ENCODE measurements around the gene CDON.
"Not testable (repeated sequence)": the region's sequence is repeated elsewhere in the genome, so short reads cannot be mapped to it uniquely, and the experiment has no call there.

CDON gene

DNA sequence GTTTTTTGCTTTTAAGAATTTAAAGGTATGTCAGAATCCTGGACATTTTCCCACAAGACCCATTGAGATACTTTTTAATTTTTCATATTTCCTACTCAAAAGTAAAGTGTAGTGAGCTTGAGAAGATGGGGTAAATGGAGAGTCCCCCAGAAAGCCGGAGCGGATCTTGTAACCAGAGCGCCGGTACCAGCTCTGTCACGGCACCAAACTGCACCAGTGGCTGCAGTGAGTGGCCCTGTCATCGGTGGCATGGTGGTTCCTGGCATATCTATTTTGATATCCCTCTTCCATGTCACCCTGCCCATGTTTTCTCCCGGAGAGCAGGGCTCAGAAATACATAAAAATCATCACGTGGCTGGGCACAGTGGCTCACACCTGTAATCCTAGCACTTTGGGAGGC, 139.0 kb downstream of the CDON start:
- no peak overlapping the region for H3K27ac ChIP-seq (ENCODE audit: low read length)
- H3K36me3 ChIP-seq (ENCODE audit: control insufficient read depth, low read depth, low read length), result no peaks in the 10 kb centered on the region
- no peaks in the 10 kb centered on the region for H3K9me3 ChIP-seq (ENCODE audit: control insufficient read depth, low read depth, low read length)
- no peaks in the 10 kb centered on the region for H3K27me3 ChIP-seq (ENCODE audit: control insufficient read depth, insufficient read depth, low read length)
- H3K4me3 ChIP-seq (ENCODE audit: low read length), result no peak overlapping the region
- no peaks in the 10 kb centered on the region for H3K4me1 ChIP-seq (ENCODE audit: control insufficient read depth, low read depth, low read length)
- no peak overlapping the region for H3K9ac ChIP-seq (ENCODE audit: low read length)

DNA sequence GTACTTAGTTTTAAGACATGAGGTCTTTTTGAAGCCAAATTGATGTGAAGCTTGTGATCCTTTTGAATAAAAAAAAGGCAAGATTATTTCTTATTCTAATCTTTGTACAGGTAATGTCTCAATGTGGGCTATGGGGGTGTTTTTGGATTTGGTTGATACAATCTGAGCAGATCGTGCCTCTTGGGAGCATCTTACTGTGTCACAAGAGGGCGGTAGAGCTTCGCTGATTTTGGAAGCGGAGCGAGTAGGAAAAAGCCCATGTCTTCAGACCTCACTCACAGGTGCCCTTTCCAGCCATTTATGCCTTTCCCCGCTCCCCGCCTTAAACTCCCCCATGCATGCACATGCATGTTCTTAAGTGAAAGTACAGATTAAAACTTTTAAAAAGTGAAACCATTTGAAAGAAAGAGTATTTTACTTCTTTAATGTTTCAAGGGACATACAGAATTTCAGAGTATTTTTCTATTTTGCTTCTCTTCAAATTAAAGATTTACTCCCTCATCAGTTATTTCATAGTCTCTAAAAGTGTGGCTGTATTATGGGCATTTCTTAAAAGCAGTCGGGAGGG, 139.6 kb downstream of the CDON start:
- no peaks in the 10 kb centered on the region for H3K36me3 ChIP-seq (ENCODE audit: control insufficient read depth, low read depth, low read length)
- H3K27ac ChIP-seq (ENCODE audit: low read length), result no peak overlapping the region
- no peak overlapping the region for H3K4me3 ChIP-seq (ENCODE audit: low read length)
- no peaks in the 10 kb centered on the region for H3K4me1 ChIP-seq (ENCODE audit: control insufficient read depth, low read depth, low read length)
- no peak overlapping the region for H3K9ac ChIP-seq (ENCODE audit: low read length)
- no peaks in the 10 kb centered on the region for H3K27me3 ChIP-seq (ENCODE audit: control insufficient read depth, insufficient read depth, low read length)
- H3K9me3 ChIP-seq (ENCODE audit: control insufficient read depth, low read depth, low read length), result no peaks in the 10 kb centered on the region

DNA sequence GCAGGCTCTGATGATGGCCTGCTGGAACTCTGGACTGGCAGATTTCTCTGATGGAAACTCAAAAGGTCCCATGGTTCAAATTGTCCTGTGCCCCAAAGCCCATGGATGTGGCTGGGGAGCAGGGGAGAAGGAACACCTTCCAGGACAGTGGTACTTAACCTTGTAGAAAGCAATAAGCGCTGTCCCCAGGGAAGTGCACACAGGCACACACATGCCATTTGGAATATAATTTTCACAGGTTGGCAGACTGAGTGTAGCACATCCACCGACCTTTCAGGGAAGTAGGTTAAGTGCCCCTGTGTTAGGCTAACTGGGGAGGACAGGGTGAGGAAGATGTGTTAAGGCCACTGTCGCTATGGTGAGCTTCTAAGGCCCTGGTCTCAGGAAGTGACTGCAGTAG, 140.5 kb downstream of the CDON start:
- Histone ChIP-seq H3K4me3 (ENCODE audit: low read length) (no peak overlapping the region), H3K9ac (ENCODE audit: low read length) (no peak overlapping the region), H3K27ac (ENCODE audit: low read length) (no peak overlapping the region), H3K4me1 (ENCODE audit: control insufficient read depth, low read depth, low read length) (no peaks in the 10 kb centered on the region), H3K36me3 (ENCODE audit: control insufficient read depth, low read depth, low read length) (no peaks in the 10 kb centered on the region), H3K27me3 (ENCODE audit: control insufficient read depth, insufficient read depth, low read length) (no peaks in the 10 kb centered on the region), H3K9me3 (ENCODE audit: control insufficient read depth, low read depth, low read length) (no peaks in the 10 kb centered on the region)

DNA sequence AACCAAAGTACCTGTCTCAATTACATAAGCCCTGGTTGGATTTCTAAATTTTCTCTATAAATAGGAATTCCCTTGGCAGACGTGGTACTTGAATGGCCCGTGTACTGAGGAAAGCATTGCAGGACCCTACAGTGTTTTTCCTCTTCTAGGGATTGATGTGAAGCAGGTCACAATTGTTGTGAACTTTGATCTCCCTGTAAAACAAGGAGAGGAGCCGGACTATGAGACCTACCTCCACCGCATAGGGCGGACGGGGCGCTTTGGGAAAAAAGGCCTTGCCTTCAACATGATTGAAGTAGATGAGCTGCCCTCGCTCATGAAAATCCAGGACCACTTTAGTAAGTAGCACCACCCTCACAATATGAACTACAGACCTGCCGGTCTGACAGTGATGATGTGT, 141.6 kb downstream of the CDON start:
- H3K36me3 ChIP-seq (ENCODE audit: control insufficient read depth, low read depth, low read length), result no peaks in the 10 kb centered on the region
- no peaks in the 10 kb centered on the region for H3K4me1 ChIP-seq (ENCODE audit: control insufficient read depth, low read depth, low read length)
- no peaks in the 10 kb centered on the region for H3K27me3 ChIP-seq (ENCODE audit: control insufficient read depth, insufficient read depth, low read length)
- H3K27ac ChIP-seq (ENCODE audit: low read length), result no peak overlapping the region
- H3K9ac ChIP-seq (ENCODE audit: low read length), result no peak overlapping the region
- no peak overlapping the region for H3K4me3 ChIP-seq (ENCODE audit: low read length)
- H3K9me3 ChIP-seq (ENCODE audit: control insufficient read depth, low read depth, low read length), result no peaks in the 10 kb centered on the region

DNA sequence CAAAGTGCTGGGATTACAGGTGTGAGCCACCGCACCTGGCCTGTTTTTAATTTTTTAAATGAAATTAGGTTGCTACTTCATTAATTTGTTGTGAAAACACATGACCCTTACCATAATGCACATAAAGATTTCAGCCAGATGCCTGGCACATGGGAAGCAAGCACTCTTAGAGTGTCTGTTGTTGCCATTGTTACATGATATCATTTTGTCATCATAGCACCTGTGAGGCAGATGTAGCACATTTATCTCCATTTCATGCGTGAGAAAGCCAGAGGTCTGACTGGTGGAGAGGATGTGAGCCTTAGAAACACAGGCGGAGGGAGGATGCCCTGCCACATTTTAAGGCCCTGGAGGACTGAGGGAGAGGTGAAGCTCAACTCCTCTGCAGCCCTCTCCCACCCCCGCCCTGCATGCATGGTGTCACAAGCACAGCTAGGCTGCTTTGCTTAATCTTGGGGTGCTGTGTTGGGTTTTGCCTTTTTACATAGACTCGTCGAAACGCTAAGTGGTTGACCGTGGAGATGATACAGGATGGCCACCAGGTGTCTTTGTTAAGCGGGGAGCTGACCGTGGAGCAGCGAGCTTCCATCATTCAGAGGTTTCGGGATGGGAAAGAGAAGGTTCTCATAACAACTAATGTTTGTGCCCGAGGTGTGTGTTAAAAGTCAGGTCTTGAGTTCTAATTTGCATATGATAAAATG, 144.4 kb downstream of the CDON start:
- H3K27me3 ChIP-seq (ENCODE audit: control insufficient read depth, insufficient read depth, low read length), result no peaks in the 10 kb centered on the region
- no peak overlapping the region for H3K4me3 ChIP-seq (ENCODE audit: low read length)
- H3K4me1 ChIP-seq (ENCODE audit: control insufficient read depth, low read depth, low read length), result no peaks in the 10 kb centered on the region

DNA sequence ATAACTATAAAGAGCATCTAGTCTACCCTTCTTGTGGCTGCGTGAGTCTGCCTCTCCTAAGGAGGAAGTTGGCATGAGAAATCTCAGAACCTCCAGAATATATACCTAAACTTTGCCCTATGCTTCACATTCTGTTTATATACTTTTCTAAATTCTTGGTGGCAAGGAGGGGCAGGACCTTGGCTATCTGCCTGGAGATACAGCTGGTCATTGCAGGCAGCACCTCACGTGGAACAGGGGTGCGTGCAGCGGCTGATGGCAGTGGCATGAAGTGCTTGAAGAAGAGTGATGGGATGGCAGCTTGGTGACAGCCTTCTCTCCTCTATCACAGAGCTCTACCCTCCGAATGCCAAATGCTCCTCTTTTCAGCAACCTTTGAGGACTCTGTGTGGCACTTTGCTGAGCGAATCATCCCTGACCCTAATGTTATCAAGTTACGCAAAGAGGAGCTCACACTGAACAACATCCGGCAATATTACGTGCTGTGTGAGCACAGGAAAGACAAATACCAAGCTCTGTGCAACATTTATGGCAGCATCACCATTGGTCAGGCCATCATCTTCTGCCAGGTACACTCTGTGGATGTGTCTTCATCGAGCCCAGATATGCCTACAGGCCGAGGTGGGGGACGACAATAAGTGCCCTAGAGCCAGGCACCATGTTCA, 145.9 kb downstream of the CDON start:
- Histone ChIP-seq H3K9ac (ENCODE audit: low read length) (no peak overlapping the region), H3K9me3 (ENCODE audit: control insufficient read depth, low read depth, low read length) (no peaks in the 10 kb centered on the region), H3K27me3 (ENCODE audit: control insufficient read depth, insufficient read depth, low read length) (no peaks in the 10 kb centered on the region), H3K4me3 (ENCODE audit: low read length) (no peak overlapping the region), H3K36me3 (ENCODE audit: control insufficient read depth, low read depth, low read length) (no peaks in the 10 kb centered on the region), H3K27ac (ENCODE audit: low read length) (no peak overlapping the region), H3K4me1 (ENCODE audit: control insufficient read depth, low read depth, low read length) (no peaks in the 10 kb centered on the region)

More for the DNA sequence above, 144.4 kb downstream of the CDON start:
- H3K9me3 ChIP-seq (ENCODE audit: control insufficient read depth, low read depth, low read length), result no peaks in the 10 kb centered on the region
- H3K36me3 ChIP-seq (ENCODE audit: control insufficient read depth, low read depth, low read length), result no peaks in the 10 kb centered on the region
- H3K27ac ChIP-seq (ENCODE audit: low read length), result no peak overlapping the region
- H3K9ac ChIP-seq (ENCODE audit: low read length), result no peak overlapping the region

DNA sequence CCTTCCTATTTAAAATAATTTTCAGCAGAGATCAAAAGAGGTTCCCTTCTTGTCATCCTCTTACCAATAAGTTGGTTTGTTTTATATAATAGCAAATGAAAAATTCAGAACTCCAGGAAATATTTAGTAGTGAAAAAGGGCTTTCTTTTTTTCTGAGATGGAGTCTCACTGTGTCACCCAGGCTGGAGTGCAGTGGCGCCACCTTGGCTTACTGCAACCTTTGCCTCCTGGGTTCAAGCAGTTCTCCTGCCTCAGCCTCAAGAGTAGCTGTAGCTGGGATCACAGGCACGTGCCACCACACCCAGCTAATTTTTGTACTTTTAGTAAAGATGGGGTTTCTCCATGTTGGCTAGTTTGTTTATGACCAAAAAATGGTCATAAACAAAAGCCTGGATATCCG, 148.1 kb downstream of the CDON start:
- H3K36me3 ChIP-seq (ENCODE audit: control insufficient read depth, low read depth, low read length); H3K27ac ChIP-seq (ENCODE audit: low read length); H3K4me1 ChIP-seq (ENCODE audit: control insufficient read depth, low read depth, low read length); H3K9ac ChIP-seq (ENCODE audit: low read length); H3K4me3 ChIP-seq (ENCODE audit: low read length); H3K9me3 ChIP-seq (ENCODE audit: control insufficient read depth, low read depth, low read length); H3K27me3 ChIP-seq (ENCODE audit: control insufficient read depth, insufficient read depth, low read length): not testable (repeated sequence)

DNA sequence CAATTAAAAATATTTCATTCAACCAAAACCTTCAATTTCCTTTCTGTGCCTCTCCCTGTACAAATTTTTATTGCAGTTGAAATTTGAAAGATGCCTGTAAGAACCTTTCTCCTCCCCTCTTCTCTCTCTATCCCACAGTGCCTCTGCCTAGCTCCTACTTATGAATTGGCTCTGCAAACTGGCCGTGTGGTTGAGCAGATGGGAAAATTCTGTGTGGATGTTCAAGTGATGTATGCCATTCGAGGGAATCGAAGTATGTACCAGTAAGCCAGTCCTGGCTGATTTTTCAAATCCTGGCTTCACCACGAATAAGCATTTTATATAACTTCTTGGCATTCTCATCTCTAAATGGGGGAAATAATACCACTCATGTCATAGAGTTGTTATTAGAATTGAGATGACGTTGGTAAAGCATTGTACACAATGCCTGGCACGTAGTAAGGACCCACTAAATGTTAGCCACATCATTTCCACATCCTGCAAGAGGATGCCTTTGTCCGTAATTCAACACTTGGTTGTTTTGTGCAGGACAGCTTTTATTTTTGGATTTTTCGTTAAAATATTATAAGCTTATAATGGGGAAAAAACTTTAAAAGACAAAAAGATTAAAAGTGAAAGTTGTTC, 152.3 kb downstream of the CDON start:
- no peak overlapping the region for H3K9ac ChIP-seq (ENCODE audit: low read length)
- no peaks in the 10 kb centered on the region for H3K36me3 ChIP-seq (ENCODE audit: control insufficient read depth, low read depth, low read length)
- no peaks in the 10 kb centered on the region for H3K9me3 ChIP-seq (ENCODE audit: control insufficient read depth, low read depth, low read length)
- no peak overlapping the region for H3K27ac ChIP-seq (ENCODE audit: low read length)
- no peak overlapping the region for H3K4me3 ChIP-seq (ENCODE audit: low read length)
- H3K4me1 ChIP-seq (ENCODE audit: control insufficient read depth, low read depth, low read length), result no peaks in the 10 kb centered on the region
- peaks cover 7% of the 10 kb centered on the region for H3K27me3 ChIP-seq (ENCODE audit: control insufficient read depth, insufficient read depth, low read length)
